ENCODE data around the gene SLC6A4. TPM values are rescaled to one million over a fixed set of nuclear protein-coding genes. Genes with fewer than 3 reads are reported as not detected.

SLC6A4 gene
- total and polyA plus RNA-seq, 2 of the 8 experiments (the other 6 are each of a cell fraction or from before 2014, with no cell fraction given): 0.09 to 0.33 TPM

GRCh38 chr17:30222251-30222650, 13.2 kb downstream of the SLC6A4 start:
- FAIRE-seq (no peak), DNase-seq (ENCODE audit: low read depth in 1 of 2, low spot score in 2 of 2) (no peak)
- Histone ChIP-seq H3K9ac (replicated peaks in 1 of 4; ENCODE audit: extremely low read depth in 1 of 4, low read depth in 3 of 4, low read length in 3 of 4) (no peak overlapping the region), H3K56ac (replicated peaks; ENCODE audit: insufficient read length, low read depth, low read length) (no peak overlapping the region), H3K79me1 (ENCODE audit: low read depth, low read length) (no peaks in the 10 kb centered on the region; the same call in 1 of the 2 replicates), H2AK5ac (ENCODE audit: low read depth, low read length) (no peak overlapping the region), H4K5ac (ENCODE audit: insufficient read length, low read depth, low read length) (no peak overlapping the region), H4K91ac (replicated peaks; ENCODE audit: insufficient read length, low read length) (no peak overlapping the region), H3K4me2 (ENCODE audit: insufficient read depth in 1 of 2, low read depth in 2 of 2, low read length in 2 of 2) (no peak overlapping the region), H4K8ac (ENCODE audit: extremely low read depth, insufficient read depth, low read length) (no peak overlapping the region), H3K14ac (ENCODE audit: insufficient read length) (no peak overlapping the region), H3K79me2 (ENCODE audit: control insufficient read depth in 1 of 2, insufficient read depth in 2 of 2, low read length in 2 of 2) (no peaks in the 10 kb centered on the region), H4K20me1 (replicated peaks in 1 of 2; ENCODE audit: control insufficient read depth in 1 of 2, insufficient read depth in 2 of 2, low read length in 2 of 2) (no peaks in the 10 kb centered on the region), H3K27me3 (replicated peaks in 1 of 4; ENCODE audit: control insufficient read depth in 3 of 4, extremely low read depth in 1 of 4, insufficient read depth in 3 of 4, low read length in 3 of 4) (no peaks in the 10 kb centered on the region), H3K18ac (ENCODE audit: extremely low read depth, low read length) (no peak overlapping the region), H3K27ac (ENCODE audit: low read depth, low read length) (no peak overlapping the region), H2BK20ac (ENCODE audit: low read length) (no peak overlapping the region), H3K4me1 (replicated peaks in 1 of 4; ENCODE audit: control insufficient read depth in 3 of 4, insufficient read depth in 4 of 4, low read length in 3 of 4) (peaks cover 0 to 2% (median 0%) of the 10 kb centered on the region in 4 experiments; a peak in 2 of 7 replicates), H3K4ac (replicated peaks; ENCODE audit: insufficient read length, low read depth, low read length) (no peak overlapping the region), H2BK12ac (ENCODE audit: low read depth, low read length) (no peak overlapping the region), H3K4me3 (ENCODE audit: extremely low read depth in 1 of 4, insufficient read depth in 2 of 4, low read depth in 3 of 4, low read length in 4 of 4) (no peak overlapping the region), H2BK5ac (ENCODE audit: low read depth, low read length) (no peak overlapping the region), H2AFZ (ENCODE audit: low read length) (no peak overlapping the region), H3K36me3 (ENCODE audit: control insufficient read depth in 2 of 4, insufficient read depth in 4 of 4, low read length in 3 of 4) (no peaks in the 10 kb centered on the region), H2BK15ac (ENCODE audit: low read length) (no peak overlapping the region), H2BK120ac (replicated peaks; ENCODE audit: low read depth, low read length) (no peak overlapping the region), H3K23me2 (ENCODE audit: low read depth, low read length) (no peaks in the 10 kb centered on the region), H3K9me3 (ENCODE audit: insufficient read depth in 2 of 2, low read depth in 1 of 2, low read length in 1 of 2) (no peaks in the 10 kb centered on the region), H3K23ac (ENCODE audit: insufficient read length) (no peak overlapping the region)
- ChIA-PET CTCF (ENCODE audit: partially characterized antibody) (interaction anchor here (1.4 to 1.5 kb wide), 2 partner anchors 9 to 22 kb away, joined by 3 to 6 read pairs; no protein-coding TSS in a partner anchor), POLR2A (ENCODE audit: partially characterized antibody) (interaction anchor here (2.9 kb wide), 1 partner anchor 14 kb away, joined by 8 read pairs; no protein-coding TSS in a partner anchor)
- no peak for TF ChIP-seq RBBP5 (IDR thresholded peaks at IDR 0.05; ENCODE audit: borderline replicate concordance, low read depth, low read length)
- no peak for TF ChIP-seq BCL11A (IDR thresholded peaks at IDR 0.05; ENCODE audit: low read depth in 2 of 2, low read length in 2 of 2)
- TF ChIP-seq ASH2L (IDR thresholded peaks at IDR 0.05; ENCODE audit: low read length): no peak
- TF ChIP-seq HDAC6 (IDR thresholded peaks at IDR 0.05; ENCODE audit: low read depth, low read length): no peak
- WGBS, 2 experiments (ENCODE audit: extremely low coverage in 1 of 2, insufficient coverage in 1 of 2, insufficient read length in 1 of 2, insufficient replicate concordance in 2 of 2, low coverage in 1 of 2, low lambda C conversion rate in 2 of 2, missing lambda C conversion rate in 1 of 2): 85% methylated on average over 4 of the region's 4 CpGs; no CpG with 5 or more reads in 1 of the 2 experiments

Measured in H1 (cell line).